ENCODE results near the gene GALNT9.
A peak's percentile ranks its signal among the peaks of the same experiment; 100 is the strongest.

The GALNT9 gene

GRCh38 chr12:132257206-132257954, 72.0 kb downstream of the GALNT9 start:
- Histone ChIP-seq H3K79me1 (ENCODE audit: low read depth, low read length) (peaks cover 3% of the 10 kb centered on the region), H3K36me3 (replicated peaks in 1 of 2; ENCODE audit: control insufficient read depth in 2 of 2, insufficient read depth in 2 of 2, low read length in 2 of 2) (no peaks in the 10 kb centered on the region), H3K18ac (ENCODE audit: low read length) (peak overlapping the region; percentile 64), H2BK5ac (ENCODE audit: low read length) (peak overlapping the region; percentile 53), H3K4ac (ENCODE audit: low read length) (no peak overlapping the region), H2BK120ac (ENCODE audit: low read depth, low read length) (peak overlapping the region; percentile 17), H3K9me3 (replicated peaks in 1 of 2; ENCODE audit: control insufficient read depth in 2 of 2, insufficient read depth in 1 of 2, low read depth in 1 of 2, low read length in 2 of 2) (peaks cover 0 to 1% of the 10 kb centered on the region in 2 donors), H3K27me3 (ENCODE audit: control insufficient read depth in 3 of 3, insufficient read depth in 3 of 3, low read depth in 1 of 3, low read length in 3 of 3) (peaks cover 0 to 31% (median 0%) of the 10 kb centered on the region in 3 experiments), H3K9ac (ENCODE audit: low read depth, low read length, poor library complexity) (no peak overlapping the region), H3K4me3 (ENCODE audit: low read length in 2 of 2) (peak overlapping the region in 1 of 2 donors; percentile 8), H3K23ac (ENCODE audit: low read depth, low read length, poor library complexity) (peak overlapping the region; percentile 93), H2AFZ (ENCODE audit: low read length) (no peak overlapping the region), H4K8ac (ENCODE audit: low read depth, low read length) (peak overlapping the region; percentile 17), H3K14ac (ENCODE audit: low read length) (no peak overlapping the region), H2AK5ac (ENCODE audit: low read depth, low read length) (peak overlapping the region; percentile 75), H3K4me1 (ENCODE audit: control insufficient read depth in 2 of 2, insufficient read depth in 1 of 2, low read depth in 1 of 2, low read length in 2 of 2) (no peaks in the 10 kb centered on the region), H2BK12ac (ENCODE audit: low read length) (peak overlapping the region; percentile 58), H3K27ac (replicated peaks; ENCODE audit: low read length) (no peak overlapping the region), H4K91ac (ENCODE audit: low read depth, low read length, poor library complexity) (no peak overlapping the region), H2BK15ac (ENCODE audit: low read length) (peak overlapping the region; percentile 26), H3K4me2 (ENCODE audit: insufficient read depth, low read length, poor library complexity, severe bottlenecking) (no peak overlapping the region)
- no peak for DNase-seq (ENCODE audit: low spot score)
- WGBS, 2 donors (ENCODE audit: extremely low coverage in 2 of 2, insufficient read length in 2 of 2, insufficient replicate concordance in 1 of 2): no CpG with 5 or more reads among the region's 56 CpGs

- Histone ChIP-seq H3K79me1 (ENCODE audit: low read depth, low read length) (peaks cover 3% of the 10 kb centered on the region), H4K91ac (ENCODE audit: low read depth, low read length, poor library complexity) (no peak overlapping the region), H3K36me3 (replicated peaks in 1 of 2; ENCODE audit: control insufficient read depth in 2 of 2, insufficient read depth in 2 of 2, low read length in 2 of 2) (no peaks in the 10 kb centered on the region), H3K18ac (ENCODE audit: low read length) (no peak overlapping the region), H3K4me3 (ENCODE audit: low read length in 2 of 2) (no peak overlapping the region), H4K8ac (ENCODE audit: low read depth, low read length) (peak overlapping the region; percentile 4), H3K27ac (replicated peaks; ENCODE audit: low read length) (no peak overlapping the region), H3K9me3 (replicated peaks in 1 of 2; ENCODE audit: control insufficient read depth in 2 of 2, insufficient read depth in 1 of 2, low read depth in 1 of 2, low read length in 2 of 2) (peaks cover 0 to 1% of the 10 kb centered on the region in 2 donors), H2BK120ac (ENCODE audit: low read depth, low read length) (no peak overlapping the region), H3K4me1 (ENCODE audit: control insufficient read depth in 2 of 2, insufficient read depth in 1 of 2, low read depth in 1 of 2, low read length in 2 of 2) (no peaks in the 10 kb centered on the region), H2AK5ac (ENCODE audit: low read depth, low read length) (no peak overlapping the region), H2BK5ac (ENCODE audit: low read length) (no peak overlapping the region), H2BK12ac (ENCODE audit: low read length) (no peak overlapping the region), H3K9ac (ENCODE audit: low read depth, low read length, poor library complexity) (no peak overlapping the region), H3K4me2 (ENCODE audit: insufficient read depth, low read length, poor library complexity, severe bottlenecking) (no peak overlapping the region), H3K4ac (ENCODE audit: low read length) (no peak overlapping the region), H2AFZ (ENCODE audit: low read length) (no peak overlapping the region), H2BK15ac (ENCODE audit: low read length) (no peak overlapping the region), H3K14ac (ENCODE audit: low read length) (no peak overlapping the region), H3K23ac (ENCODE audit: low read depth, low read length, poor library complexity) (no peak overlapping the region), H3K27me3 (ENCODE audit: control insufficient read depth in 3 of 3, insufficient read depth in 3 of 3, low read depth in 1 of 3, low read length in 3 of 3) (peaks cover 0 to 31% (median 0%) of the 10 kb centered on the region in 3 experiments)
- WGBS, 2 donors (ENCODE audit: extremely low coverage in 2 of 2, insufficient read length in 2 of 2, insufficient replicate concordance in 1 of 2): no CpG with 5 or more reads among the region's 9 CpGs
- no peak for DNase-seq (ENCODE audit: low spot score)
Observed at GRCh38 chr12:132256646-132257045, 72.7 kb downstream of the GALNT9 start.

- H2AFZ ChIP-seq (ENCODE audit: low read length): no peak overlapping the region
Observed at GRCh38 chr12:132255642-132256041, 73.7 kb downstream of the GALNT9 start.

GRCh38 chr12:132253698-132254480, 75.5 kb downstream of the GALNT9 start:
- H3K4me1 ChIP-seq (ENCODE audit: control insufficient read depth in 2 of 2, insufficient read depth in 1 of 2, low read depth in 1 of 2, low read length in 2 of 2): no peaks in the 10 kb centered on the region
- H2BK12ac ChIP-seq (ENCODE audit: low read length): no peak overlapping the region
- H4K91ac ChIP-seq (ENCODE audit: low read depth, low read length, poor library complexity): no peak overlapping the region
- H3K9ac ChIP-seq (ENCODE audit: low read depth, low read length, poor library complexity): no peak overlapping the region
- H2BK120ac ChIP-seq (ENCODE audit: low read depth, low read length): no peak overlapping the region
- no peak overlapping the region for H2AK5ac ChIP-seq (ENCODE audit: low read depth, low read length)
- no peak for DNase-seq (ENCODE audit: low spot score)
- no peak overlapping the region for H3K14ac ChIP-seq (ENCODE audit: low read length)
- H2AFZ ChIP-seq (ENCODE audit: low read length): no peak overlapping the region
- no peak overlapping the region for H2BK5ac ChIP-seq (ENCODE audit: low read length)
- H3K79me1 ChIP-seq (ENCODE audit: low read depth, low read length): peaks cover 3% of the 10 kb centered on the region
- H3K27ac ChIP-seq (replicated peaks; ENCODE audit: low read length): no peak overlapping the region
- no peak overlapping the region for H3K4me3 ChIP-seq (ENCODE audit: low read length in 2 of 2)
- H3K23ac ChIP-seq (ENCODE audit: low read depth, low read length, poor library complexity): no peak overlapping the region
- H3K36me3 ChIP-seq (replicated peaks in 1 of 2; ENCODE audit: control insufficient read depth in 2 of 2, insufficient read depth in 2 of 2, low read length in 2 of 2): no peaks in the 10 kb centered on the region
- H4K8ac ChIP-seq (ENCODE audit: low read depth, low read length): no peak overlapping the region
- H3K4me2 ChIP-seq (ENCODE audit: insufficient read depth, low read length, poor library complexity, severe bottlenecking): no peak overlapping the region
- H3K4ac ChIP-seq (ENCODE audit: low read length): no peak overlapping the region
- H2BK15ac ChIP-seq (ENCODE audit: low read length): no peak overlapping the region
- H3K9me3 ChIP-seq (replicated peaks in 1 of 2; ENCODE audit: control insufficient read depth in 2 of 2, insufficient read depth in 1 of 2, low read depth in 1 of 2, low read length in 2 of 2): peaks cover 0 to 3% of the 10 kb centered on the region in 2 donors
- no peak overlapping the region for H3K18ac ChIP-seq (ENCODE audit: low read length)
- peaks cover 0 to 28% (median 0%) of the 10 kb centered on the region in 3 experiments for H3K27me3 ChIP-seq (ENCODE audit: control insufficient read depth in 3 of 3, insufficient read depth in 3 of 3, low read depth in 1 of 3, low read length in 3 of 3)
- WGBS, 2 donors (ENCODE audit: extremely low coverage in 2 of 2, insufficient read length in 2 of 2, insufficient replicate concordance in 1 of 2): no CpG with 5 or more reads among the region's 18 CpGs

More at GRCh38 chr12:132255642-132256041, 73.7 kb downstream of the GALNT9 start:
- peaks cover 3% of the 10 kb centered on the region for H3K79me1 ChIP-seq (ENCODE audit: low read depth, low read length)
- no peaks in the 10 kb centered on the region for H3K36me3 ChIP-seq (replicated peaks in 1 of 2; ENCODE audit: control insufficient read depth in 2 of 2, insufficient read depth in 2 of 2, low read length in 2 of 2)
- no peak overlapping the region for H3K4me3 ChIP-seq (ENCODE audit: low read length in 2 of 2)
- H3K4ac ChIP-seq (ENCODE audit: low read length): no peak overlapping the region
- peaks cover 0 to 1% of the 10 kb centered on the region in 2 donors for H3K9me3 ChIP-seq (replicated peaks in 1 of 2; ENCODE audit: control insufficient read depth in 2 of 2, insufficient read depth in 1 of 2, low read depth in 1 of 2, low read length in 2 of 2)
- peak overlapping the region; percentile 41 for H2BK12ac ChIP-seq (ENCODE audit: low read length)
- peak overlapping the region; percentile 90 for H3K18ac ChIP-seq (ENCODE audit: low read length)
- no peak overlapping the region for H4K91ac ChIP-seq (ENCODE audit: low read depth, low read length, poor library complexity)
- peak overlapping the region; percentile 89 for H3K14ac ChIP-seq (ENCODE audit: low read length)
- peak overlapping the region; percentile 44 for H3K9ac ChIP-seq (ENCODE audit: low read depth, low read length, poor library complexity)
- H2BK15ac ChIP-seq (ENCODE audit: low read length): no peak overlapping the region
- H2BK5ac ChIP-seq (ENCODE audit: low read length): no peak overlapping the region
- no peak overlapping the region for H2AK5ac ChIP-seq (ENCODE audit: low read depth, low read length)
- WGBS, 2 donors (ENCODE audit: extremely low coverage in 2 of 2, insufficient read length in 2 of 2, insufficient replicate concordance in 1 of 2): no CpG with 5 or more reads among the region's 20 CpGs
- DNase-seq (ENCODE audit: low spot score): no peak
- H3K27ac ChIP-seq (replicated peaks; ENCODE audit: low read length): no peak overlapping the region
- no peak overlapping the region for H3K23ac ChIP-seq (ENCODE audit: low read depth, low read length, poor library complexity)
- H2BK120ac ChIP-seq (ENCODE audit: low read depth, low read length): no peak overlapping the region
- peaks cover 0 to 29% (median 0%) of the 10 kb centered on the region in 3 experiments for H3K27me3 ChIP-seq (ENCODE audit: control insufficient read depth in 3 of 3, insufficient read depth in 3 of 3, low read depth in 1 of 3, low read length in 3 of 3)
- H3K4me1 ChIP-seq (ENCODE audit: control insufficient read depth in 2 of 2, insufficient read depth in 1 of 2, low read depth in 1 of 2, low read length in 2 of 2): no peaks in the 10 kb centered on the region
- no peak overlapping the region for H3K4me2 ChIP-seq (ENCODE audit: insufficient read depth, low read length, poor library complexity, severe bottlenecking)
- H4K8ac ChIP-seq (ENCODE audit: low read depth, low read length): peak overlapping the region; percentile 43
